ENCODE measurements around the gene ABCA5.

ABCA5 gene

DNA sequence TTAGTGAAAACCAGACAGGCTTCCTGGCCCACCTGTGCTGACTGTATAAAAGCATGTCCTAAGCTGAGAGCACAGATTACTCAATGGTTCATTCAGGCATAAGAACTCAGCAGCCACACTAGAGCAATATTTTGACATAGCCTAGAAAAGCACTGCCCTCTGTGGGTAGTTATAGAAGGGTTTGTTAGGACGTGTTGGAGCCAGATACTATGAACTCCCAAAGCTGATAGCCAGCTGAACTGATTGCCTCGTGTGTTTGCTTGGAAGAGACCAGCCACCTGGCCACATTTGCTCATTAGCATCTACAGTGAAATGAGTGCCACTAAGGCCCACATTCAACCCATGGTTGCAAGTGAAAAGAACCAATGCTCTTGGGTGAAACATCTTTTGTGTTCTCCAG, 30.8 kb upstream of the ABCA5 start:
- Histone ChIP-seq H2BK120ac (ENCODE audit: low read depth, low read length) (no peak overlapping the region), H3K4me2 (ENCODE audit: low read length, poor library complexity, severe bottlenecking) (no peak overlapping the region), H3K14ac (ENCODE audit: low read length in 2 of 2) (no peak overlapping the region), H4K91ac (ENCODE audit: low read length) (no peak overlapping the region), H3K36me3 (ENCODE audit: control insufficient read depth in 1 of 2, insufficient read depth in 2 of 2, low read depth in 1 of 2, low read length in 2 of 2) (no peaks in the 10 kb centered on the region), H3K4me1 (ENCODE audit: control insufficient read depth, insufficient read depth, low read depth, low read length) (no peaks in the 10 kb centered on the region), H3K4ac (ENCODE audit: low read depth in 1 of 2, low read length in 2 of 2) (no peak overlapping the region), H3K9me3 (ENCODE audit: control insufficient read depth, low read length) (no peaks in the 10 kb centered on the region), H3K23ac (ENCODE audit: low read length in 2 of 2) (no peak overlapping the region), H2AFZ (ENCODE audit: low read depth, low read length) (no peak overlapping the region), H3K9ac (ENCODE audit: low read length) (no peak overlapping the region), H4K8ac (ENCODE audit: low read length) (no peak overlapping the region), H3K27me3 (ENCODE audit: control insufficient read depth in 1 of 2, insufficient read depth in 1 of 2, low read length in 2 of 2) (peaks cover 0 to 8% of the 10 kb centered on the region in 2 experiments), H2AK5ac (ENCODE audit: low read length, severe bottlenecking) (no peak overlapping the region), H3K4me3 (ENCODE audit: insufficient read depth in 1 of 2, low read depth in 1 of 2, low read length in 2 of 2) (no peak overlapping the region), H3K79me1 (replicated peaks; ENCODE audit: low read length, poor library complexity, severe bottlenecking) (no peaks in the 10 kb centered on the region), H2BK5ac (ENCODE audit: low read depth, low read length, poor library complexity, severe bottlenecking) (no peak overlapping the region), H2BK12ac (ENCODE audit: low read length in 2 of 2) (no peak overlapping the region), H3K18ac (ENCODE audit: low read depth in 1 of 2, low read length in 2 of 2) (no peak overlapping the region), H3K27ac (ENCODE audit: low read length, poor library complexity, severe bottlenecking) (no peak overlapping the region), H2BK15ac (ENCODE audit: low read depth, poor library complexity, severe bottlenecking) (no peak overlapping the region)
- WGBS = 52% methylated on average over 2 of the region's 2 CpGs
- no peak for DNase-seq

DNA sequence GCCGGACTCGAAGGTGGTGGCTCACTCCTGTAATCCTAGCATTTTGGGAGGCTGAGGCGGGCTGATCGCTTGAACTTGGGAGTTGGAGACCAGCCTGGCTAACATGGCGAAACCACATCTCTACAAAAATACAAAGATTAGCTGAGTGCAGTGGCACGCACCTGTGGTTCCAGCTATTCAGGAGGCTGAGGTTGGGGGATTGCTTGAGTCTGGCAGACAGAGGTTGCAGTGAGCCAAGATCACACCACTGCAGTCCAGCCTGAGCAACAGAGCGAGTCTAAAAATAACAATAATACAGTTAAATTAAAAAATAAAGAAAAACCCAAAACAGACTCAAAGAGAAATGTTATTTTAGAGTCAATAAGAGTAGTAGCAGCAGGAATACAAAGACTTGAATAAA, 29.7 kb upstream of the ABCA5 start:
- Histone ChIP-seq H3K36me3 (ENCODE audit: control insufficient read depth in 1 of 2, insufficient read depth in 2 of 2, low read depth in 1 of 2, low read length in 2 of 2) (no peaks in the 10 kb centered on the region), H3K14ac (ENCODE audit: low read length in 2 of 2) (no peak overlapping the region), H4K8ac (ENCODE audit: low read length) (no peak overlapping the region), H2BK120ac (ENCODE audit: low read depth, low read length) (no peak overlapping the region), H3K79me1 (replicated peaks; ENCODE audit: low read length, poor library complexity, severe bottlenecking) (no peaks in the 10 kb centered on the region), H2AK5ac (ENCODE audit: low read length, severe bottlenecking) (no peak overlapping the region), H3K18ac (ENCODE audit: low read depth in 1 of 2, low read length in 2 of 2) (no peak overlapping the region), H2BK12ac (ENCODE audit: low read length in 2 of 2) (no peak overlapping the region), H3K9me3 (ENCODE audit: control insufficient read depth, low read length) (no peaks in the 10 kb centered on the region), H2BK15ac (ENCODE audit: low read depth, poor library complexity, severe bottlenecking) (no peak overlapping the region), H3K23ac (ENCODE audit: low read length in 2 of 2) (no peak overlapping the region), H3K27me3 (ENCODE audit: control insufficient read depth in 1 of 2, insufficient read depth in 1 of 2, low read length in 2 of 2) (peaks cover 0 to 7% of the 10 kb centered on the region in 2 experiments), H3K27ac (ENCODE audit: low read length, poor library complexity, severe bottlenecking) (no peak overlapping the region), H3K4me1 (ENCODE audit: control insufficient read depth, insufficient read depth, low read depth, low read length) (no peaks in the 10 kb centered on the region), H4K91ac (ENCODE audit: low read length) (no peak overlapping the region), H2AFZ (ENCODE audit: low read depth, low read length) (no peak overlapping the region), H3K4me3 (ENCODE audit: insufficient read depth in 1 of 2, low read depth in 1 of 2, low read length in 2 of 2) (no peak overlapping the region), H3K4ac (ENCODE audit: low read depth in 1 of 2, low read length in 2 of 2) (no peak overlapping the region), H3K4me2 (ENCODE audit: low read length, poor library complexity, severe bottlenecking) (no peak overlapping the region), H2BK5ac (ENCODE audit: low read depth, low read length, poor library complexity, severe bottlenecking) (no peak overlapping the region), H3K9ac (ENCODE audit: low read length) (no peak overlapping the region)
- WGBS = 94% methylated on average over 3 of the region's 7 CpGs
- no peak for DNase-seq

DNA sequence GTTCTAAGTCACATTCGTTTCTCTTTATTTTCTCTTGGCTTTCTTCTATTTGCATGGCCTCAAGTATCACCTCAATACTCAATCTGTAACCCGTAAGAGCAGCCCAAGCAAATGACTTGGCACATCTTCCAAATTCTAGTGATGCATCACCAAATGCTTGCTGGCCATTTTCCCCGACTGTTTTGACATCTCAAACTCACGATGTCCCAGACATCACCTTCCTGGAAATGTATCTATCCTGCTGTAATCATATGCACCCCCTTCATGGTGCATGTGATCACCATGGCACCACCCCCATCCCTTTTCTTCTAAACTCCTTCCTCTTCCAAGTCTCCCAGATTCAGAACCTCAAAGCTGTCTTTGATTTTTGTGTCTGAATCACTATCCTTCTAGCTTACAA, 24.0 kb upstream of the ABCA5 start:
- Histone ChIP-seq H4K91ac (ENCODE audit: low read length) (no peak overlapping the region), H3K9ac (ENCODE audit: low read length) (no peak overlapping the region), H3K18ac (ENCODE audit: low read depth in 1 of 2, low read length in 2 of 2) (no peak overlapping the region), H3K4me2 (ENCODE audit: low read length, poor library complexity, severe bottlenecking) (no peak overlapping the region), H3K36me3 (ENCODE audit: control insufficient read depth in 1 of 2, insufficient read depth in 2 of 2, low read depth in 1 of 2, low read length in 2 of 2) (no peaks in the 10 kb centered on the region), H3K79me1 (replicated peaks; ENCODE audit: low read length, poor library complexity, severe bottlenecking) (no peaks in the 10 kb centered on the region), H3K4me1 (ENCODE audit: control insufficient read depth, insufficient read depth, low read depth, low read length) (no peaks in the 10 kb centered on the region), H3K4me3 (ENCODE audit: insufficient read depth in 1 of 2, low read depth in 1 of 2, low read length in 2 of 2) (no peak overlapping the region), H2BK120ac (ENCODE audit: low read depth, low read length) (no peak overlapping the region), H2AFZ (ENCODE audit: low read depth, low read length) (no peak overlapping the region), H2AK5ac (ENCODE audit: low read length, severe bottlenecking) (no peak overlapping the region), H2BK15ac (ENCODE audit: low read depth, poor library complexity, severe bottlenecking) (no peak overlapping the region), H2BK5ac (ENCODE audit: low read depth, low read length, poor library complexity, severe bottlenecking) (no peak overlapping the region), H3K9me3 (ENCODE audit: control insufficient read depth, low read length) (no peaks in the 10 kb centered on the region), H3K14ac (ENCODE audit: low read length in 2 of 2) (no peak overlapping the region), H3K27me3 (ENCODE audit: control insufficient read depth in 1 of 2, insufficient read depth in 1 of 2, low read length in 2 of 2) (no peaks in the 10 kb centered on the region), H4K8ac (ENCODE audit: low read length) (no peak overlapping the region), H3K4ac (ENCODE audit: low read depth in 1 of 2, low read length in 2 of 2) (no peak overlapping the region), H2BK12ac (ENCODE audit: low read length in 2 of 2) (no peak overlapping the region), H3K27ac (ENCODE audit: low read length, poor library complexity, severe bottlenecking) (no peak overlapping the region), H3K23ac (ENCODE audit: low read length in 2 of 2) (no peak overlapping the region)
- 94% methylated on average over 4 of the region's 4 CpGs for WGBS
- DNase-seq = no peak

DNA sequence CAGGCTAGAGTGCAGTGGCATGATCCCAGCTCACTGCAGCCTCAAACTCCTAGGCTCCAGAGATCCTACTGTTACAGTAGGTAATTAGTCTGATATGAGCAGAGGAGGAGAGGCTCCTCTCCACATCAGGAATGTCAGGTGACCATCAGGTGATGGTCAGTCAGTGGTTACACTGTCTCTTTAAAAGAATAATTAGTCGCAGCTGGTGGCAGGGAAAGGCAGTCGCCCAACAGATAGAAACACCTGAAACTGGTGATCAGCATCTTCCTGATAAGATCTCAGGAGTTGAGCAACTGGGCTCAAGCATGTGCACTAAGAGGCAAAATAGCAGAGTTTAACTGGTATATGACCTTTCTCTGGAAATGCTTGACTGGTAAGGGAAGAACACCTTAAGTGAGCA, 21.5 kb upstream of the ABCA5 start:
- no peaks in the 10 kb centered on the region for H3K36me3 ChIP-seq (ENCODE audit: control insufficient read depth in 1 of 2, insufficient read depth in 2 of 2, low read depth in 1 of 2, low read length in 2 of 2)
- no peak overlapping the region for H3K14ac ChIP-seq (ENCODE audit: low read length in 2 of 2)
- H3K27me3 ChIP-seq (ENCODE audit: control insufficient read depth in 1 of 2, insufficient read depth in 1 of 2, low read length in 2 of 2) = no peaks in the 10 kb centered on the region
- H2BK12ac ChIP-seq (ENCODE audit: low read length in 2 of 2) = no peak overlapping the region
- H3K4me2 ChIP-seq (ENCODE audit: low read length, poor library complexity, severe bottlenecking) = no peak overlapping the region
- no peak overlapping the region for H2BK5ac ChIP-seq (ENCODE audit: low read depth, low read length, poor library complexity, severe bottlenecking)
- no peak overlapping the region for H2BK120ac ChIP-seq (ENCODE audit: low read depth, low read length)
- no peak overlapping the region for H3K9ac ChIP-seq (ENCODE audit: low read length)
- H3K4me3 ChIP-seq (ENCODE audit: insufficient read depth in 1 of 2, low read depth in 1 of 2, low read length in 2 of 2) = no peak overlapping the region
- H4K8ac ChIP-seq (ENCODE audit: low read length) = no peak overlapping the region
- H3K79me1 ChIP-seq (replicated peaks; ENCODE audit: low read length, poor library complexity, severe bottlenecking) = no peaks in the 10 kb centered on the region
- H3K4me1 ChIP-seq (ENCODE audit: control insufficient read depth, insufficient read depth, low read depth, low read length) = no peaks in the 10 kb centered on the region
- no peak overlapping the region for H3K18ac ChIP-seq (ENCODE audit: low read depth in 1 of 2, low read length in 2 of 2)
- H3K4ac ChIP-seq (ENCODE audit: low read depth in 1 of 2, low read length in 2 of 2) = no peak overlapping the region
- no peak overlapping the region for H3K27ac ChIP-seq (ENCODE audit: low read length, poor library complexity, severe bottlenecking)
- no peak overlapping the region for H2BK15ac ChIP-seq (ENCODE audit: low read depth, poor library complexity, severe bottlenecking)
- H2AK5ac ChIP-seq (ENCODE audit: low read length, severe bottlenecking) = no peak overlapping the region
- H2AFZ ChIP-seq (ENCODE audit: low read depth, low read length) = no peak overlapping the region
- 95% methylated on average over 2 of the region's 2 CpGs for WGBS
- H4K91ac ChIP-seq (ENCODE audit: low read length) = no peak overlapping the region
- H3K23ac ChIP-seq (ENCODE audit: low read length in 2 of 2) = no peak overlapping the region
- no peak for DNase-seq
- H3K9me3 ChIP-seq (ENCODE audit: control insufficient read depth, low read length) = no peaks in the 10 kb centered on the region

Data from mesenchymal stem cell (in vitro differentiated cells and primary cell).